OCI-LY7 (cell line): ENCODE measurements around the gene HSDL2. TPM values are rescaled to one million over a fixed set of nuclear protein-coding genes. Genes with fewer than 3 reads are reported as not detected.

ENCODE experiments used
- BruUV-seq: library from RNA; stranded (reverse); fragments of 400-500 nt; replicated peaks from 2 replicates; lab custom pipeline; 2021; lab: Mats Ljungman, UMichigan
- CTCF ChIA-PET: fragments of 300-600 bp; sonication (Branson Sonifier 250); formaldehyde crosslinking; loops from one replicate; lab custom pipeline; 2022; ENCODE audit warnings: antibody characterized with exemption; ENCODE audit not compliant: unreplicated experiment; lab: Charles Lee
- POLR2A ChIA-PET: fragments of 300-600 bp; sonication (Branson Sonifier 250); formaldehyde crosslinking; loops from one replicate; lab custom pipeline; 2022; ENCODE audit warnings: antibody characterized with exemption; lab: Charles Lee
- DNase-seq: peaks from one replicate; pipeline ENCODE4 v3.0.0-alpha.2; 2015; ENCODE audit warnings: low spot score
- H2AFZ ChIP-seq: fragments of 200-600 bp; sonication (generic), shearing (Covaris generic); 2 replicates; pipeline ENCODE4 v1.6.1; 2014; ENCODE audit warnings: mild to moderate bottlenecking, antibody characterized with exemption, low read length, moderate library complexity
- H3K27ac ChIP-seq: fragments of 200-600 bp; sonication (generic); 2 replicates; pipeline ENCODE4 v1.5.1; 2014; ENCODE audit warnings: mixed run types, low read depth, mild to moderate bottlenecking, moderate library complexity, low read length, inconsistent platforms; ENCODE audit not compliant: poor library complexity, severe bottlenecking
- H3K36me3 ChIP-seq: fragments of 200-600 bp; sonication (generic); 2 replicates; pipeline ENCODE4 v1.6.1; 2014; ENCODE audit warnings: mild to moderate bottlenecking, antibody characterized with exemption, low read length, moderate library complexity, mixed read lengths; ENCODE audit not compliant: insufficient read depth
- H3K4me1 ChIP-seq: fragments of 200-600 bp; sonication (generic); 2 replicates; pipeline ENCODE4 v1.5.1; 2014; ENCODE audit warnings: mild to moderate bottlenecking, low read length; ENCODE audit not compliant: insufficient read depth, poor library complexity, severe bottlenecking
- H3K4me2 ChIP-seq: fragments of 200-600 bp; sonication (generic); 2 replicates; pipeline ENCODE4 v1.6.1; 2014; ENCODE audit warnings: mild to moderate bottlenecking, low read length
- H3K4me3 ChIP-seq: fragments of 200-600 bp; sonication (generic); 2 replicates; pipeline ENCODE4 v1.5.1; 2014; ENCODE audit warnings: mild to moderate bottlenecking, low read depth, low read length; ENCODE audit not compliant: poor library complexity, severe bottlenecking
- H3K79me2 ChIP-seq: fragments of 200-600 bp; sonication (generic); 2 replicates; pipeline ENCODE4 v1.6.1; 2016; ENCODE audit warnings: low read depth, mild to moderate bottlenecking, low read length, moderate library complexity, mixed read lengths; ENCODE audit not compliant: insufficient read depth
- H3K9me2 ChIP-seq: fragments of 200-600 bp; sonication (generic); 2 replicates; pipeline ENCODE4 v1.6.1; 2016; ENCODE audit warnings: mild to moderate bottlenecking, low read length, mixed read lengths; ENCODE audit not compliant: insufficient read depth
- H3K9me3 ChIP-seq: fragments of 200-600 bp; sonication (generic); 2 replicates; pipeline ENCODE4 v1.6.1; 2014; ENCODE audit warnings: mild to moderate bottlenecking, mixed run types, low read length, mixed read lengths
- H4K20me1 ChIP-seq: fragments of 200-600 bp; sonication (generic); 2 replicates; pipeline ENCODE4 v1.6.1; 2014; ENCODE audit warnings: mild to moderate bottlenecking, antibody characterized with exemption, low read length, moderate library complexity, mixed read lengths; ENCODE audit not compliant: insufficient read depth
- CTCF ChIP-seq: fragments of 200-600 bp; sonication (generic); conservative IDR thresholded peaks from 2 replicates; pipeline ENCODE4 v1.5.1; 2014; ENCODE audit warnings: mild to moderate bottlenecking, antibody characterized with exemption, low read length, moderate library complexity, mixed read lengths
- EZH2phosphoT487 ChIP-seq: fragments of 200-600 bp; sonication (generic); IDR thresholded peaks from 2 replicates; pipeline ENCODE4 v1.6.1; 2018; ENCODE audit warnings: low read depth, borderline replicate concordance, mild to moderate bottlenecking, mixed run types, antibody characterized with exemption, low read length, moderate library complexity, mixed read lengths
- intact Hi-C: fragments of 100-400 bp; cut with micrococcal nuclease; formaldehyde crosslinking; loops from one replicate; pipeline ENCODE4 v1.10.0; 2022; ENCODE audit not compliant: unreplicated experiment
- total RNA-seq, 2 experiments: library from RNA; depleted of rRNA in 1 of 2; stranded (reverse); fragments of >200 nt in 1 of 2; shearing (Covaris generic) in 1 of 2; gene quantifications; 2 replicates each; pipeline ENCODE4 v1.2.3, GENCODE V29; 2014 to 2022

The HSDL2 gene
- total RNA-seq, 2 experiments from 2014 or later: 12.7 to 16.6 TPM

- no peaks in the 10 kb centered on the region for H4K20me1 ChIP-seq
- no peaks in the 10 kb centered on the region for H3K36me3 ChIP-seq
- no peaks in the 10 kb centered on the region for H3K9me2 ChIP-seq
- no peaks in the 10 kb centered on the region for H3K9me3 ChIP-seq
- peaks cover 15% of the 10 kb centered on the region; the same call in 1 of the 2 replicates for H3K79me2 ChIP-seq
- H3K27ac ChIP-seq: peak overlapping the region; percentile 22
- BruUV-seq: no TSS peak
- CTCF ChIA-PET: no interaction called here
- H3K4me2 ChIP-seq: peak overlapping the region; percentile 81
- H3K4me3 ChIP-seq: peak overlapping the region; percentile 90
- TF ChIP-seq EZH2phosphoT487: no peak
- no peak for TF ChIP-seq CTCF
- POLR2A ChIA-PET: interaction anchor here (0.5 to 0.8 kb wide), 3 partner anchors 107 to 515 kb away, joined by 3 to 6 read pairs (median 4); no protein-coding TSS in a partner anchor
- DNase-seq: peak; percentile 35
- peak overlapping the region; percentile 90 for H2AFZ ChIP-seq
- intact Hi-C loops: loop anchor here (5.0 kb wide), 1 partner anchor 336 kb away; the partner anchor contains the start of gene INIP
- peaks cover 48% of the 10 kb centered on the region for H3K4me1 ChIP-seq
Observed at GRCh38 chr9:112380825-112381221, 915 bp downstream of the HSDL2 start.

DNA sequence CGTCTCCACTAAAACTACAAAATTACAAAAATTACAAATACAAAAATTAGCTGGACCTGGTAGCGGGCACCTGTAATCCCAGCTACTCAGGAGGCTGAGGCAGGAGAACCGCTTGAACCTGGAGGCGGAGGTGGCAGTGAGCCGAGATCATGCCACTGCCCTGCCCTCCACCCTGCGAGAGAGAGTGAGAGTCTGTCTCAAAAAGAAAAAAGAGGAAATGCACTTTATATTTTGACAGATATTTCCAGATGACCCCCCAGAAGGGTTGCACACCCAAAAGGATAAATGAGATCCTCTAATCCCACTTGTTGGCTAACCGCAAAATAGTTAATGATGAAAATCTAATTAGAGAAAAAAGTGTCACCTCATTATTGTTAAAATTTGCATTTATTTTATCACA, 2.2 kb downstream of the HSDL2 start:
- no TSS peak for BruUV-seq
- peak overlapping the region; percentile 39; the same call in 1 of the 2 replicates for H3K4me2 ChIP-seq
- no peaks in the 10 kb centered on the region for H3K9me3 ChIP-seq
- POLR2A ChIA-PET: no interaction called here
- no peaks in the 10 kb centered on the region for H3K36me3 ChIP-seq
- no peaks in the 10 kb centered on the region for H4K20me1 ChIP-seq
- H3K9me2 ChIP-seq: no peaks in the 10 kb centered on the region
- peaks cover 15% of the 10 kb centered on the region; the same call in 1 of the 2 replicates for H3K79me2 ChIP-seq
- no peak for DNase-seq
- TF ChIP-seq CTCF (no peak), EZH2phosphoT487 (no peak)
- peaks cover 48% of the 10 kb centered on the region for H3K4me1 ChIP-seq
- H2AFZ ChIP-seq: no peak overlapping the region
- no peak overlapping the region for H3K27ac ChIP-seq
- intact Hi-C loops: loop anchor here (5.0 kb wide), 1 partner anchor 335 kb away; the partner anchor contains the start of gene INIP
- CTCF ChIA-PET: no interaction called here
- H3K4me3 ChIP-seq: no peak overlapping the region
